OCI-LY7 (cell line): ENCODE measurements around the gene IRGQ. TPM values are rescaled to one million over a fixed set of nuclear protein-coding genes. Genes with fewer than 3 reads are reported as not detected.
A peak's percentile ranks its signal among the peaks of the same experiment; 100 is the strongest.

Experiments used
- BruUV-seq: library from RNA; stranded (reverse); fragments of 400-500 nt; replicated peaks from 2 replicates; lab custom pipeline; 2021; lab: Mats Ljungman, UMichigan
- CTCF ChIA-PET: fragments of 300-600 bp; sonication (Branson Sonifier 250); formaldehyde crosslinking; loops from one replicate; lab custom pipeline; 2022; ENCODE audit warnings: antibody characterized with exemption; ENCODE audit not compliant: unreplicated experiment; lab: Charles Lee
- POLR2A ChIA-PET: fragments of 300-600 bp; sonication (Branson Sonifier 250); formaldehyde crosslinking; loops from one replicate; lab custom pipeline; 2022; ENCODE audit warnings: antibody characterized with exemption; lab: Charles Lee
- DNase-seq: peaks from one replicate; pipeline ENCODE4 v3.0.0-alpha.2; 2015; ENCODE audit warnings: low spot score
- H2AFZ ChIP-seq: fragments of 200-600 bp; sonication (generic), shearing (Covaris generic); 2 replicates; pipeline ENCODE4 v1.6.1; 2014; ENCODE audit warnings: mild to moderate bottlenecking, antibody characterized with exemption, low read length, moderate library complexity
- H3K27ac ChIP-seq: fragments of 200-600 bp; sonication (generic); 2 replicates; pipeline ENCODE4 v1.5.1; 2014; ENCODE audit warnings: mixed run types, low read depth, mild to moderate bottlenecking, moderate library complexity, low read length, inconsistent platforms; ENCODE audit not compliant: poor library complexity, severe bottlenecking
- H3K36me3 ChIP-seq: fragments of 200-600 bp; sonication (generic); 2 replicates; pipeline ENCODE4 v1.6.1; 2014; ENCODE audit warnings: mild to moderate bottlenecking, antibody characterized with exemption, low read length, moderate library complexity, mixed read lengths; ENCODE audit not compliant: insufficient read depth
- H3K4me1 ChIP-seq: fragments of 200-600 bp; sonication (generic); 2 replicates; pipeline ENCODE4 v1.5.1; 2014; ENCODE audit warnings: mild to moderate bottlenecking, low read length; ENCODE audit not compliant: insufficient read depth, poor library complexity, severe bottlenecking
- H3K4me2 ChIP-seq: fragments of 200-600 bp; sonication (generic); 2 replicates; pipeline ENCODE4 v1.6.1; 2014; ENCODE audit warnings: mild to moderate bottlenecking, low read length
- H3K4me3 ChIP-seq: fragments of 200-600 bp; sonication (generic); 2 replicates; pipeline ENCODE4 v1.5.1; 2014; ENCODE audit warnings: mild to moderate bottlenecking, low read depth, low read length; ENCODE audit not compliant: poor library complexity, severe bottlenecking
- H3K79me2 ChIP-seq: fragments of 200-600 bp; sonication (generic); 2 replicates; pipeline ENCODE4 v1.6.1; 2016; ENCODE audit warnings: low read depth, mild to moderate bottlenecking, low read length, moderate library complexity, mixed read lengths; ENCODE audit not compliant: insufficient read depth
- H3K9me2 ChIP-seq: fragments of 200-600 bp; sonication (generic); 2 replicates; pipeline ENCODE4 v1.6.1; 2016; ENCODE audit warnings: mild to moderate bottlenecking, low read length, mixed read lengths; ENCODE audit not compliant: insufficient read depth
- H3K9me3 ChIP-seq: fragments of 200-600 bp; sonication (generic); 2 replicates; pipeline ENCODE4 v1.6.1; 2014; ENCODE audit warnings: mild to moderate bottlenecking, mixed run types, low read length, mixed read lengths
- H4K20me1 ChIP-seq: fragments of 200-600 bp; sonication (generic); 2 replicates; pipeline ENCODE4 v1.6.1; 2014; ENCODE audit warnings: mild to moderate bottlenecking, antibody characterized with exemption, low read length, moderate library complexity, mixed read lengths; ENCODE audit not compliant: insufficient read depth
- EZH2phosphoT487 ChIP-seq: fragments of 200-600 bp; sonication (generic); IDR thresholded peaks from 2 replicates; pipeline ENCODE4 v1.6.1; 2018; ENCODE audit warnings: low read depth, borderline replicate concordance, mild to moderate bottlenecking, mixed run types, antibody characterized with exemption, low read length, moderate library complexity, mixed read lengths
- intact Hi-C: fragments of 100-400 bp; cut with micrococcal nuclease; formaldehyde crosslinking; loops from one replicate; pipeline ENCODE4 v1.10.0; 2022; ENCODE audit not compliant: unreplicated experiment
- total RNA-seq, 2 experiments: library from RNA; depleted of rRNA in 1 of 2; stranded (reverse); fragments of >200 nt in 1 of 2; shearing (Covaris generic) in 1 of 2; gene quantifications; 2 replicates each; pipeline ENCODE4 v1.2.3, GENCODE V29; 2014 to 2022
- TF ChIP-seq, protein P1 (sequence below): fragments of 200-600 bp; sonication (generic); conservative IDR thresholded peaks from 2 replicates; pipeline ENCODE4 v1.5.1; 2014; ENCODE audit warnings: mild to moderate bottlenecking, antibody characterized with exemption, low read length, moderate library complexity, mixed read lengths

IRGQ gene
- total RNA-seq, 2 experiments from 2014 or later, result 6.4 to 15.3 TPM

DNA sequence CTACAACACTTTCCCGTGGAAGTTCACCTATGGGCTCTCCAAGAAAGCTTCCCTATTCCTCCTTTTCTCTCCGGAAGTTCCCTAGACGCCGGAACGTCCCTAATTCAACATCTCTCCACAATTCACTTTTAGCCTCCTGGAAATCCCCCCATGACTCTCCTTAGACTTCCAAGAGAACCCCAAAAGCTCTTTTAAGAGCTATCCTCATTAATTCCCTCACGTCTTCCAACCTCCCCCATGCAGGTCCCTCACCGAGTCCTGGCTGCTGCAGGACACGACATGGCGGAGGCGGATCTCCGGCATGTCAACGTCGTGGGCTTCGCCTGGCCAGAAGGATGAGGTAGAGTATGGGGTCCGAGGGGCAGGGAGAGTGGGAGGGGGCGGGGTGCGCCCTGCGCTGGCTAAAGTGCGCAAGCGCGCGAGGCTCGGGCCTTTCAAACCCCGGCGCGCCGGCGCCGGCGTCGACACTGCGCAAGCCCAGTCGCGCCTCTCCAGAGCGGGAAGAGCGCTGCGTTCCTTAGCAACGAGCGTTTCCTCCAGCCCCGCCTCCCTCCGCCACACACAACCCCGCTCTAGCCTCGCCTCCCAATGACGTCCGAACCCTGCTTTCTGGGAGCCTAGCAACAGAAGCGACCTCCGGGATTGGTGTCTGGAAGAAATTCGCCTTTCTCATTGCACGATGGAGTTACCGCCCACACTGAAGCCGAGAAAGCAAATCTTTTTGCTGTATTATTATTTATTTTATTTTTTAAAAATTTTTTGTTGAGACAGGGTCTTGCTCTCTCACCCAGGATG, 20.6 kb downstream of the IRGQ start, which contains the start of the genes PINLYP and XRCC1:
Gene PINLYP, plus strand, starts transcription at position 646 of the 795 bp plus-strand sequence. CDS start 1,391 bp downstream, outside the sequence.
Gene XRCC1, minus strand, starts transcription at position 372 of the 795 bp plus-strand sequence. Its CDS starts 69 bp downstream, at position 303.
- no TSS peak for BruUV-seq
- H3K79me2 ChIP-seq, result peaks cover 11% of the 10 kb centered on the region; the same call in 1 of the 2 replicates

DNA sequence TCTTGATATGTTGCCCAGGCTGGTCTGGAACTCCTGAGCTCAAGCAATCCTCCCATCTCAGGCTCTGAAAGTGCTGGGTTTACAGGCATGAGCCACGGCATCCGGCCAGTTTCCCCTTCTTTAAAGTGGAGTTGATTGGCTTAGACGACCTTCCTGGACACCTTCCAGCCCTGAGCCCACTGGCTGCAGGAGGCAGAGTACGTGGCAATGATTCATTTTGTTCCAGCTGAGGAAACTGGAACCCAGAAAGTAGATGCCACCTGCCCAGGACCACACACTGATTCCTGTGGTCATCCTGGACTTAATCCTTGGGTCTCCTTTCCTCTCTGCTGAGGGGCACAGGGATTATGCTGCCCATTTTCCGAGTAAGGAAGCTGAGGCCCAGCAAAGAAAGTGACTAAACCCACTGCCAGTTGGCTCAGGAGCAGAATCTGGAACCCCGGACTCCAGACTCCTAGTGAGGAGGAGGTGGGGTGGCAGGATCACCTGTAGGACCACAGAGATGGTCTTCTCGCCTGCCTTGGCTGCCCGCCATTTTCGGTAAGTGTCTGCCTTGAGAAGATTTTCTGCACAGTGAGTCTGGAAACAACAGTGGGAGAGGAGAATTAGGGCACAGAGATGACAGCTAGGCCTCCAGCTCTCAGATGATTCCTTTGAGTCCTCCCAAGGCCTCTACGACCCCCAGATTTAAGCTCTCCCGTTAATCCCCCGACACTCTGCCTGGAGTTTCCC, 21.3 kb downstream of the IRGQ start:
- Histone ChIP-seq H2AFZ (peak overlapping the region; percentile 59; the same call in 1 of the 2 replicates), H4K20me1 (no peaks in the 10 kb centered on the region), H3K4me1 (peaks cover 12% of the 10 kb centered on the region), H3K4me3 (peak overlapping the region; percentile 89), H3K27ac (peak overlapping the region; percentile 37), H3K79me2 (peaks cover 11% of the 10 kb centered on the region; the same call in 1 of the 2 replicates), H3K36me3 (peaks cover 10% of the 10 kb centered on the region), H3K4me2 (peak overlapping the region; percentile 96), H3K9me3 (no peaks in the 10 kb centered on the region), H3K9me2 (no peaks in the 10 kb centered on the region)
- CTCF ChIA-PET, result no interaction called here
- no peak for DNase-seq
- TSS peak; percentile 68 for BruUV-seq
- TF ChIP-seq, protein P1, sequence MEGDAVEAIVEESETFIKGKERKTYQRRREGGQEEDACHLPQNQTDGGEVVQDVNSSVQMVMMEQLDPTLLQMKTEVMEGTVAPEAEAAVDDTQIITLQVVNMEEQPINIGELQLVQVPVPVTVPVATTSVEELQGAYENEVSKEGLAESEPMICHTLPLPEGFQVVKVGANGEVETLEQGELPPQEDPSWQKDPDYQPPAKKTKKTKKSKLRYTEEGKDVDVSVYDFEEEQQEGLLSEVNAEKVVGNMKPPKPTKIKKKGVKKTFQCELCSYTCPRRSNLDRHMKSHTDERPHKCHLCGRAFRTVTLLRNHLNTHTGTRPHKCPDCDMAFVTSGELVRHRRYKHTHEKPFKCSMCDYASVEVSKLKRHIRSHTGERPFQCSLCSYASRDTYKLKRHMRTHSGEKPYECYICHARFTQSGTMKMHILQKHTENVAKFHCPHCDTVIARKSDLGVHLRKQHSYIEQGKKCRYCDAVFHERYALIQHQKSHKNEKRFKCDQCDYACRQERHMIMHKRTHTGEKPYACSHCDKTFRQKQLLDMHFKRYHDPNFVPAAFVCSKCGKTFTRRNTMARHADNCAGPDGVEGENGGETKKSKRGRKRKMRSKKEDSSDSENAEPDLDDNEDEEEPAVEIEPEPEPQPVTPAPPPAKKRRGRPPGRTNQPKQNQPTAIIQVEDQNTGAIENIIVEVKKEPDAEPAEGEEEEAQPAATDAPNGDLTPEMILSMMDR, result no peak
- TF ChIP-seq EZH2phosphoT487, result no peak
- intact Hi-C loops, result loop anchor here (1.0 kb wide), 1 partner anchor 22 kb away; the partner anchor contains the start of genes IRGQ and ZNF576
- POLR2A ChIA-PET, result interaction anchor here (0.6 to 1.3 kb wide), 5 partner anchors 9 to 201 kb away, joined by 3 to 8 read pairs (median 3); partner anchors contain the start of genes IRGQ and ZNF576

More for the DNA sequence above, 20.6 kb downstream of the IRGQ start, which contains the start of the genes PINLYP and XRCC1:
- Histone ChIP-seq H3K27ac (peak within 1 kb of the TSS; percentile 37), H3K9me3 (no peaks in the 10 kb centered on the region), H3K9me2 (no peaks in the 10 kb centered on the region), H4K20me1 (no peaks in the 10 kb centered on the region), H3K36me3 (peaks cover 10% of the 10 kb centered on the region), H2AFZ (peak within 1 kb of the TSS; percentile 96), H3K4me3 (peak within 1 kb of the TSS; percentile 89), H3K4me1 (peaks cover 15% of the 10 kb centered on the region), H3K4me2 (peak within 1 kb of the TSS; percentile 96)
- POLR2A ChIA-PET, result interaction anchor here (0.7 to 1.3 kb wide), 6 partner anchors 9 to 201 kb away, joined by 3 to 8 read pairs (median 3); partner anchors contain the start of genes IRGQ and ZNF576
- CTCF ChIA-PET, result no interaction called here
- DNase-seq, result peak; percentile 98
- TF ChIP-seq, protein P1, result no peak
- TF ChIP-seq EZH2phosphoT487, result no peak
- intact Hi-C loops, result loop anchor here (1.0 kb wide), 1 partner anchor 21 kb away; the partner anchor contains the start of genes IRGQ and ZNF576
